Stimulated activated CD8-positive, alpha-beta memory T cell treated with anti-CD3 and anti-CD28 coated beads, Interleukin-7, amount 100 ng/mL, for 4 hours (primary cell): ENCODE measurements around the gene FNDC10.

Experiments used
- DNase-seq, 2 donors: peaks; one replicate each; pipeline ENCODE4 v3.0.0-alpha.2; 2020; ENCODE audit warnings: low read depth in 2 of 2

FNDC10 gene

DNA sequence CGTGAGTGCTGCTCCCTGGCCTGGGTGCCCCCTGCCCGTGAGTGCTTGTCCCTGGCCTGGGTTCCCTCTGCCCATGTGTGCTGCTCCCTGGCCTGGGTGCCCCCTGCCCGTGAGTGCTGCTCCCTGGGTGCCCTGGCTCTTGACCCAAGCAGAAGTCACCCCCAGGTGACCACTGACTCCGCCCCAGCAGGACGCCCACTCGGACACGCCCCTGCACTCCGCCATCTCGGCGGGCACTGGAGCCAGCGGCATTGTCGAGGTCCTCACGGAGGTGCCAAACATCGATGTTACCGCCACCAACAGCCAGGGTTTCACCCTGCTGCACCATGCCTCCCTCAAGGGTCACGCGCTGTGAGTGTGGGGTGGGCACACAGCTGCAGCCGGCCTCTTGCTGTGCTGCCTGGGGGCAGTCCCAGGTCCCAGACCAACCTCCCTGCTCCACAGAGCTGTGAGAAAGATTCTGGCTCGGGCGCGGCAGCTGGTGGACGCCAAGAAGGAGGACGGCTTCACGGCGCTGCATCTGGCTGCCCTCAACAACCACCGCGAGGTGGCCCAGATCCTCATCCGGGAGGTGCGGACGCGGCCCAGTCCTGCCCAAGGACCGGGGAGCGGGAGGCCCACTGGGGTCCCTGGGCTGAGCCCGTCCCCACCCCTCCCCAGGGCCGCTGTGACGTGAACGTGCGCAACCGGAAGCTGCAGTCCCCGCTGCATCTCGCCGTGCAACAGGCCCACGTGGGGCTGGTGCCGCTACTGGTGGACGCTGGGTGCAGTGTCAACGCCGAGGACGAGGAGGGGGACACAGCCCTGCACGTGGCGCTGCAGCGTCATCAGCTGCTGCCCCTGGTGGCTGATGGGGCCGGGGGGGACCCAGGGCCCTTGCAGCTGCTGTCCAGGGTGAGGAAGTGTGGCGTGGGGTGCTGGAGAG, 28.2 kb upstream of the FNDC10 start:
- DNase-seq: no peak

DNA sequence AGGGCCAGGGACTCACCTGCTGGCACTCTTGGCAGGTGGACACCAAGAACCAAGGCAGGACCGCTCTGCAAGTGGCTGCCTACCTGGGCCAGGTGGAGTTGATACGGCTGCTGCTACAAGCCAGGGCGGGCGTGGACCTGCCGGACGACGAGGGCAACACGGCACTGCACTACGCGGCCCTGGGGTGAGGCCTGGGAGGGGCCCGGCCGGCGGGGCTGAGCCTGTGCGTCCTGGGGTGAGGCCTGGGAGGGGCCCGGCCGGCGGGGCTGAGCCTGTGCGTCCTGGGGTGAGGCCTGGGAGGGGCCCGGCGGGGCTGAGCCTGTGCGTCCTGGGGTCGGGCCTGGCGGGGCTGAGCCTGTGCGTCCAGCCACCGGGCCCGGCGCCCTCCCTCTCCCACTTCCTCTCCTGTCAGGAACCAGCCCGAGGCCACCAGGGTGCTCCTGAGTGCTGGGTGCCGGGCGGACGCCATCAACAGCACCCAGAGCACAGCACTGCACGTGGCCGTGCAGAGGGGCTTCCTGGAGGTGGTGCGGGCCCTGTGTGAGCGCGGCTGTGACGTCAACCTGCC, 27.4 kb upstream of the FNDC10 start:
- no peak for DNase-seq

DNA sequence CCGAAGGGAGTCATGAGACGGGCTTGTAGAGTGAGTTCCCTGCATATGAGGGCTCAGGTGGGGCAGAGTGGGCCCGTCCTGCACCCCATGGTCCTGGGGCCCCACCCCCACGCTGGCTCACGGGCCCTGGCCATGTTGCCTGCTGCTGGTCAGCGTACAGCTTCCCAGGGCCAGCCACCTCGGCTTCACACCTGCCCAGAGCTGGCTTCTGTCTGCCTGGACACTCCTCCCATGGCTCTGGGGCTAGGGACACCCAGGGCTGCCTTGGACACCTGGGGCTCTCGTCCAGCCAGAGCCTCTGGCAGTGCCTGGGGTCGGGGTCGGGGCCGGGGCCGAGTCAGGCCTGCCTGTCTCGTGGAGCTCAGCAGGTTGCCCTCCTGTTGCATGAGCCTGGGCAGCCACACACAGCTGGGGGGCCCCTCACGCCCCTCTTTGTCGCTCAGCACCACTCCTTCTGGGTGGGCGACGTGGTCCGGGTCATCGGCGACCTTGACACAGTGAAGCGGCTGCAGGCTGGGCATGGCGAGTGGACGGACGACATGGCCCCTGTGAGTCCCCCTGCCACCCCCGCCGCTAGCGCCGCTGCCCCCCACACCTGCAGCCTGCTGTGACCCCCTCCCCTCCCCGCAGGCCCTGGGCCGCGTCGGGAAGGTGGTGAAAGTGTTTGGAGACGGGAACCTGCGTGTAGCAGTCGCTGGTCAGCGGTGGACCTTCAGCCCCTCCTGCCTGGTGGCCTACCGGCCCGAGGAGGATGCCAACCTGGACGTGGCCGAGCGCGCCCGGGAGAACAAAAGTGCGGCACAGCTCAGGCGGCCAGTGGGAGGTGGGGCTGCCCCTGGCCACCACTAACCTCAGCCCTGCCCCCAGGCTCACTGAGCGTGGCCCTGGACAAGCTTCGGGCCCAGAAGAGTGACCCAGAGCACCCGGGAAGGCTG, 26.5 kb upstream of the FNDC10 start:
- DNase-seq: no peak

DNA sequence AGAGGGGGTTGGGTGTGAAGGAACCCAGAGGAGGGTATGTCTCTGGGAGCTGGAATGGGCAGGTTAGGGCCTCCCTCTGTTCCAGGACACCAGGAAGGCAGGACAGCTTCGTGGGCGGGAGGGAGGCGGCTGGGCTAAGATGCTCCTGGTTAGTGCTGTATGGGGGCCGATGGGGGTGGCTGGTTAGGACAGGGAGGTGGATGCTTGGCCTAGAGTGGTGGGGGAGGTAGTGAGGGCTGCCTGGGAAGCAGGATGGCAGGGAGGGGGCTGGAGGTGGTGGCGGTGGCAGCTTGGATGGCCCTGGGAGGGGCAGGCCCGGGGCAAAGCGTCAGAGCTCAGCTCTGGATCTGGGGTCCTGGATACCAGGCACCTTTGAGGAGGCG, 25.9 kb upstream of the FNDC10 start:
- no peak for DNase-seq

DNA sequence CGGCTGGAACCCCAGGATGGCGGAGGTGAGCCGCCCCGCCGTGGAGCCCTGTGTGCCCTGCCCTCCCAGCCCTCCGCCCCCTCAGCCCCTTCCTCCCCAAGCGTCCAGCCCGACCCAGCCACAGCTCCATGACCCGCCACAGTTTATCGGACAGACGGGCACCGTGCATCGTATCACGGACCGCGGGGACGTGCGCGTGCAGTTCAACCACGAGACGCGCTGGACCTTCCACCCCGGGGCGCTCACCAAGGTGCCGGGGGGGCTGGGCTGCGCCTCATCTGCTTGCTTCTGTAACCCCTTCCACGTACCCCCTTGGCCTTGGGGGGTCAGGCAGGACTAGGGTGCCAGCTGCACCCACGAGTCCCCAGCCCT, 25.5 kb upstream of the FNDC10 start:
- no peak for DNase-seq

DNA sequence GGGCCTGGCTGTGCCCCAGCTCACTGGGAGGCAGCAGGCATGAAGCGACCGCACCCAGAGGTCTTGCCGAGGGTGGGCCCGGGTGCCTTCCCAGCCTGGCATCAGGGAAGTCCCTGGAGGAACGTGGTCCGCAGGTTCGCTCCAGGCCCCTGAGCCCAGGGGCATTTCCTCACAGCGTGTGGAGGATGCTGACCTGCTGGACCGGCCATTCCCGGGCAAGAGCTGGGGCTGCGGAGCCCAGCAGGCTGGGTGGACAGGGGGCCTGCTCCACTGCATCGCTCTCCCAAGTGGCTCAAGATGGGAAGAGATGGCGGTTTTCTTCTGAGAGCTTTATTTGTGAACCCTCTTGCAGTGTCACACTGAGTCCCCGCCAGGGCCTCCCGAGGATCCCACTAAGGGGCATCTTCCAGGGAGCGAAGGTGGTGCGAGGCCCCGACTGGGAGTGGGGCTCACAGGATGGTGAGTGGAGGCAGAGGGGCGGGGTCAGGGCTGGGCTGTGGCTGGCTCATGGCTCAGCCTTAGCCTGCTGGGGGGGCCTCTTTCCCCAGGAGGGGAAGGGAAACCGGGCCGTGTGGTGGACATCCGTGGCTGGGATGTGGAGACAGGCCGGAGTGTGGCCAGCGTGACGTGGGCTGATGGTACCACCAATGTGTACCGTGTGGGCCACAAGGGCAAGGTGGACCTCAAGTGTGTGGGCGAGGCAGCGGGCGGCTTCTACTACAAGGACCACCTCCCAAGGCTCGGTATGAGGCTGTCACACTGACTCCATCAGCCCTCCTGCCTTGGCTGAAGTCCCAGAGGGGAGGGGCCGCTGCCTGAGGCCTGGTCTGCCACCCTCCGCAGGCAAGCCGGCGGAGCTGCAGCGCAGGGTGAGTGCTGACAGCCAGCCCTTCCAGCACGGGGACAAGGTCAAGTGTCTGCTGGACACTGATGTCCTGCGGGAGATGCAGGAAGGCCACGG, 24.8 kb upstream of the FNDC10 start:
- no peak for DNase-seq

DNA sequence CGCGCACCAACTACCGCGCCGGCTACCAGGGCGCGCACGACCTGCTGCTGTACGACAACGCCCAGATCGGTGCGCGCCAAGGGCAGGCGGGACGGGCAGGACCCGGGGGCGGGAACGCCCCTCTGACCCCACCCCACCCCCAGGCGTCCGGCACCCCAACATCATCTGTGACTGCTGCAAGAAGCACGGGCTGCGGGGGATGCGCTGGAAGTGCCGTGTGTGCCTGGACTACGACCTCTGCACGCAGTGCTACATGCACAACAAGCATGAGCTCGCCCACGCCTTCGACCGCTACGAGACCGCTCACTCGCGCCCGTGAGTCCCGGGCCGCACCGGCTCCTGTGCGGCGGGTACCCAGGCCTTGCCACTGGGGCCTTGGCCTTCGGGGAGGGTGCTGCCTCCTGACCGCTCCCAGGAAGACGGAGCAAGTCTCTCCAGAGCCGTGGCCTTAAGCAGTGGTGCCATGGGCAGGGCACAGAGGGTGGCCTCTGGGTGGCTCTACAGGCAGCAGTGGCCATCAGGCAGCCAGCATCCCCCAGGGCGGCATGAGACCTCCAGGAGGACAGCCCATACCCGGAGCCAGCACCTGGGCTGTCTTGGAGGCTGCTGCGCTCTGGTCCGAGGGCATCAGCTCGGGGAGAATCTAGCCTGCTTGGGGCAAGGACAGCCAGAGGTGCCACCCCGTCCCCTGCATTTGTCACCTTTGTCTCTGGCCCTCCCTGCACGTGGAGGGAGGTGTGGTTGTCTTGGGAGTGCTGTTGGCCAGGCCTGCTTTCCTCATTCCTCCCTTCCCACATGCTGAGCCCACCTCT, 23.9 kb upstream of the FNDC10 start:
- no peak for DNase-seq

DNA sequence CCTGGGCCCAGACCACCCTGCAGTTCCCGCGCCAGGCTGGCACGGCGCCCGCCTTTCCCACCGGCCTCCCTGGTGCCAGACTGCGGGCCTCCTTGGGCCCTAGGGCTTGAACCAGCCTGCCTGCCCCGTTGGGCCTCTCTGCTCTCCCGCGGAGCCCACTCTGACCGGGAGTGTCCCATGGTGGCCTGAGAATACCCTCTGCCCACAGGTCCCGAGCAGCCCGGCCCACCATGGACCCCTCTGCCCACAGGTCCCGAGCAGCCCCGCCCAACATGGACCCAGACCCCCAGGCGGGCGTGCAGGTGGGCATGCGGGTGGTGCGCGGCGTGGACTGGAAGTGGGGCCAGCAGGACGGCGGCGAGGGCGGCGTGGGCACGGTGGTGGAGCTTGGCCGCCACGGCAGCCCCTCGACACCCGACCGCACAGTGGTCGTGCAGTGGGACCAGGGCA, 23.3 kb upstream of the FNDC10 start:
- DNase-seq: no peak

DNA sequence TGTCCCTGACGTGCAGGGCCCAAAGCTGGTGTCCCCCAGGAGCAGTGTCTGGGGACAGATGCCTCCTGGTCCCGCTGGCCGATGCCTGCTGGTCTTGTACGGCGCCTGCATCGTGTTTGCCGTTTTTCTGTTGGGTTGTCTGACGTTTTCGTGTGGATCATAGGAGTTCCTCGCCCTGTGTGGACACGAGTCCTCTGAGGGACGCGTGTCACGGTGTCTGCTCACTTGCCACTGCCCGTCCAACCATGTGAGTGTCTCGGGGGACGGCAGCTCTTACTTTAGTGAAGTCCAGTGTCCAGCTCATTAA, 22.8 kb upstream of the FNDC10 start:
- DNase-seq: no peak

DNA sequence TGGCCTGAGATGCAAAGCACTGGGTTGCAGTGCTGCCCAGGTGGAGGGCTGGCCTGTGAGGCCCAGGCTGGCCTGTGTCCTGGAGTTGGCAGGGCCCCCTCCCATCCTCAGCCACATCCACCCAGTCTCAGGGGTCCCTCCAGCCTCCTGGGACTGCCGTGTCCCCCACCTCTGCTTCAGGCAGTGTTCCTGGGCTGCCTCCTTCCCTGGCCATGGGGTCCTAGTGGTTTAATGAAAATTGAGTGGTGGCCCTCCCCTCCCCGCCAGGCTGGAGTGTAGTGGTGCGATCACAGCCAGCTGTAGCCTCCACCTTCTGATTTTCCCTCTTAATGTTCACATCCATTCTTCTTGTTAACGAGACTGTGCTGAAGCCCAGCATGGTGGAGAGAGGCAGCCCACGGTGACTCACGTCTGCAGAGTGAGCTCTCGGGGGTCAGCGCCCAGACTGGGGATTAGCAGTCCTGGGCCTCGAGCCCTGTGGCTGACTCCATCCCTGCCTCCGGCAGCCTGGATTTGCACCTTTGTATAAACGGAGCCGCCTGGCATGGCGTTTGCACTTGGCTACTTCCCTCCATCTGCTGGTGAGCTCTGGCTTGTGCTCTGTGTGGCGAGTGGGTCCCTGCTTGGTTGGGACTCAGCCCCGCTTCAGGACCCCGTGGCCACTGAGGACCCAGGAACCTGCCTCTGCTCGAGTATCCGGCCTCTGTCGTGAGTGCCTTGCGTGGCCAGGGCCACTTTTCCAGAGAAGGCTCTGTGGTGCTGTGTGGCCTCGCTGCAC, 22.3 kb upstream of the FNDC10 start:
- no peak for DNase-seq

DNA sequence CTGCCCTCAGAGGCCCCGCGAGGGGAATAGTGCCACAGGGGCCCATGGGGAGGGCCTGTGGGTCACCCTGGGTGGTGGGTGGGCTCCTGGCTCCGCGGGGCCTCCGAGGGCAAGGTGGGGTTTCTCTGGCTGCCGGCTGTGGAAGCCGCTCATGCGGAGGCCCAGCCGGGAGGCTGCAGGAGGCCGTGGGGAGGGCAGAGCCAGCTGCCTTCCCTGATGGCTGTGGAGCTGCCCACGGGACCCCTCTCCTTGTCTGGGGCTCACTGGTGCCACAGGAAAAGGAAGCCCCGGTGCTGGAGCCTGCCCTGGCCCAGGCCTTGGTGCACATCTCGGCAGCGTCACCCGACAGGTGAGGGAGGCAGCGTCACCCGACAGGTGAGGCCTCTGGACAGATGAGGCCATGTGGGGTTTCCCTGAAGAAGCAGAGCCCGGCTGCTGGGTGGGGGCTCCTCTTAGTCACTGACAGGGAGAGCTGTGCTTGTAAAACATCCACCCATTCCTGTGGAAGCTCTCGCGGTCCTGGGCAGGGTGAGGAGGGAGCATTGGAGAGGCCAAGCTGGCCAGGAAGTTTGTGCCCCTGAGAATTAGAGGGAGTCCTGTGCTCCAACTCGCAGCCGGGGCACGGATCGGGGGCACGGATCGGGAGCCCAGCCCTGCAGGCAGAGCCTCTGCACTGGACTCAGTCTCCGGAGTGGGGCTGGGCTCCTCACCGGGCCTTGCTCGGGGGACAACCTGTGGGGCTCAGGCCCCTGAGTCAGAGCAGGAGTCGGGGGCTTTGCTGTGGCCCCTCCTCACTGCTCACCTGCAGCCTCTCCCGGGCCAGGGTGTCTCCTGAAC, 21.5 kb upstream of the FNDC10 start:
- DNase-seq: no peak

DNA sequence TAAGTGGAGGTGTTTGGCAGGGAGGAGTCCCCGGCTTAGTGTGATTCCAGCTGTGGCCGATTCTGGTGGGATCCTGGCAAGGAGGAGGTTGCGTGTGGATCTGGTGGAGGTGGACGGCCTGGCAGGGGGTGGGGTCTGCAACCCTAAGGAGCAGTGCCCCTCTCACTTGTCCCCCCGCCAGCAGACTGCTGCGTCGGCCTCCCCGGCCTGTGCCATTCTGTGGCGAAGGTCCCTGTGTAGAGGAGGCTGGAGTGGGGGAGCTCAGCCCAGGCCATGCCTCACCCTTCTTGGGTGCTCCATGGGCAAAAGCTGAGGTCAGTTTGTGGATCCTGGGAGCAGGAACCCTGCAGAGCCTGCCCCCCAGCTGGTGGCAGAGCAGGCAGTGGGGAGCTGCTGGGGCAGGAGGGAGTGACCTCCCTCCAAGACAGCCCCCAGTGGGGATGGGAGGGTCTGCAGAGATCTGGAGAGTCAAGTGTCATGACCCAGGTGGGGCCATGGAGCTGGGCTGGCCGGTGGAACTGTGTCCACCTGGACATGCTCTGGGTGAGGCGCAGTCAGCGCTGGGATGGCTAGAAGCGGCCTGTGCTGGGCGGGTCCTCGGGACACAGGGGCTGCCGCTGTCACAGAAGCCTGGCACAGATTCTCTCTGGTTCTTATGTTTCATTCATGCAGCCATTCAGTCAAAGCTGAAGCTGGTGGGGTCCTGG, 20.7 kb upstream of the FNDC10 start:
- DNase-seq: no peak

DNA sequence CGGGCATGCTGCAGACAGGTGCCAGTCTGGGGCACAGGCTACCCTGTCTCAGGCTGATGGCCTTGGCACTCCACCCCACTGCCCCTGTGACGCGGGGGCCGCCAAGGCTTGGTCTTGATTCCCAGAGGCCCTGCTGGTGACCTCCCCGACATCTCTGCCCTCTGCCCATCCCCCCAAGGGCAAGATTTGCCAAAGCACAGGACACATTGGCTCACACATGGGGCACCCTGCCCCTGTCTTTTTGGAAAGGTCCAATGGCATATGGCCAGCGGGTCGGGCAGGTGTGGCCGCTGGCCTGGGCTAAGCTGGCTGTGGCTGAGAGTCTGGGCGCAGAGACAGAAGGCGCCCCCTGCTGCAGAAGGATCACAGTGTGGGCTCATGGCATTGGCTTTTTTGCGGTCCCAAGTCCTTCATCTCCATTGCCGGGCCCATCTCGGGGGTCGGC, 20.0 kb upstream of the FNDC10 start:
- DNase-seq: no peak

DNA sequence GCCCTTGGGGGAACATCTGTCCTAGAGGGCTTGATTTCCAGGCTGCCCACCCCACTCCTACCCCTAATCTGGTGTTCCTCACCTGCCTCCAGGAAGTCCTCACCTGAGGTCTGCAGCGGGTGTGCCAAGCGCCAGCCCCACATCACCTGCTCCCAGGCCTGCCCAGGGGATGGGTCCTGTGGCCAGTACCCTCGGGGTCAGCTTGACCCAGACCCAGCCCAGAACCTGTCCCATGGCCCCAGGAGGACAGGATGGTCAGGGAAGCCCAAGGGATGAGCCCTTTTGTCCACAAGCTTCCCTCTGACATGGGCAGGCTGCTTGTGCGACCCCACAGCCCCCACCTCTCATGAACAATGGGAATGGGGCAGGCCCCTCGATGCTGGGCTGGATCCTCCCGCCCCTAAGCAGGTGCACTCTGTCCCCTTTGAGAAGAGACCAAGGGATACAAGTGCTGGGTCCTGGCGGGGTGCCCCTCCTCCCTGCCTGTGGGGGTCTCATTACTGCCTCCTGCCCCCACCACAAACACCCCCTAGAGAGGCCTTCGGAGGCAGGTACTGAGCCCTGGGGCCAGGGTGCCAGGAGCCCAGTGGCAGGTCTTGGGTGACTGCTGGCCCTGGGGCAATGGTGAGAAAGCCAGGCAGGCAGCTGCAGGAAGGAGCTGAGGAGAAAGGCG, 18.6 kb upstream of the FNDC10 start:
- DNase-seq: no peak

DNA sequence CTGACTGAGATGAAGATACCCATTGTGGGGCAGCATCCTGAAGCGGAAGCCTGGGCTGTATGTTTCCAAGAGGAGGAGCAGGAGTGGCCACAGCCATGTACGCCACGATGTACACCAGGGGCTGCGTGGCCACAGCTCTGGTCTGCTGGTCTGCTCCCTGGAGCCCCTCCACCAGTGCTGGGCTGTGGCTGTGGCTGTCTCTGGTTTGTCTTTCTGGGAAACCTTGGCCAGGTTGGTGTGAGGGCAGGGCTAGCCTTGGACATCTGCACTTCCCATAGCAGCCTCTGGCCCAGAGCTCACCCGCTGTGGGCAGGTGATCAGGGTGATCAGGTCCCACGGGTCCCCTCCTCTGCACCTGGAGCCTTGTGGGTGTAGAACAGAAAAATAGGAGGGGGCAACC, 18.0 kb upstream of the FNDC10 start:
- no peak for DNase-seq

DNA sequence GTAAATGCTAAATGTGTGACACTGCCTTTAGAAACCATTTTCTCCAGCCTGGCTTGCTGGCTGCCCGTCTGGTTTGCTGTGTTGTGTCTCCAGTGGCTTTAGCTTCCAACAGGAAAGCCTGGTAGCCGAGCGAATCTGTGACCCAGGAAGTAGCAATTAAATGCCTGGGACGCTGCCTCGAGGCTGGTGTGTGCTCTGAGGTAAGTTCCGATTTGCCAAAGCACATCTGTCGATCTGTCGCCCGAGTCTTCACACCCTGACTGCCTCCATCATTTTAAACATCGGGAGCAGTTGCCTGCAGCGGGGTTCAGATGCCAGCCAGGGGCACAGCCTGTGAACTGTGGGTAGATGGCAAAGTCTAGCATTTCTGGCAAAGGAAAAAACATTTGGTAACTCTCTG, 17.6 kb upstream of the FNDC10 start:
- DNase-seq: no peak

DNA sequence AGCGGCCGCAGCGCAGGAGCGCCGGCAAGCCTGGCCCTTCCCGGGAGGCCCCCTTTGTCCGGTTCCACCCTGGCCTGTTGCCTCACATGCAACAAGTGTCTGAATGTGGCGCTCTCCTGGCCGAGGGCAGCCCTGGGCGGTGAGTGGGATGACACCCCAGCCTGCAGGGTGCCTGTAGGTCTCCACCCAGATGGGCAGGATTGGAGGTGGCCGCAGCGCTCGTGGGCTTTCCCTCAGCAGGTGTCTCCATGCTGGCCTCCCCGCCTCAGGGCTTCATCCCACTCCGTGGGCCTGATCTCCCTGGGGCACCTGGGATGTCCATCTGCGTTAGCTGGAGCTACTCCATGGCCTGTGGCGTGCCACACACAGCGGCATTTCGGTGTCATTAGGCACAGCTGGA, 16.9 kb upstream of the FNDC10 start:
- no peak for DNase-seq
